DND-41 (cell line): ENCODE results near the gene GRIK2.

ENCODE experiments used
- ATAC-seq: fragments of 200-7000 bp; cut with Tn5 transposase; 3 replicates; pipeline ENCODE4 v1.9.1; 2021; ENCODE audit warnings: low read depth; ENCODE audit not compliant: insufficient read depth
- DNase-seq: peaks from one replicate; pipeline ENCODE4 v3.0.0-alpha.2; 2020
- H2AFZ ChIP-seq: 2 replicates; pipeline ENCODE4 v1.6.0; 2012; ENCODE audit warnings: low read depth, low read length
- H3K27ac ChIP-seq: 2 replicates; pipeline ENCODE4 v1.5.1; 2012; ENCODE audit warnings: low read length, inconsistent platforms
- H3K27me3 ChIP-seq: fragments of 200-600 bp; sonication (generic); 2 replicates; pipeline ENCODE4 v1.6.0; 2012; ENCODE audit warnings: low read length, mild to moderate bottlenecking, inconsistent platforms; ENCODE audit not compliant: insufficient read depth, poor library complexity
- H3K36me3 ChIP-seq: 2 replicates; pipeline ENCODE4 v1.5.1; 2012; ENCODE audit warnings: low read length, inconsistent platforms; ENCODE audit not compliant: insufficient read depth
- H3K4me1 ChIP-seq: 2 replicates; pipeline ENCODE4 v1.5.1; 2012; ENCODE audit warnings: mild to moderate bottlenecking, low read length; ENCODE audit not compliant: insufficient read depth
- H3K4me2 ChIP-seq: 2 replicates; pipeline ENCODE4 v1.6.0; 2012; ENCODE audit warnings: mild to moderate bottlenecking, moderate library complexity, low read length, inconsistent platforms; ENCODE audit not compliant: insufficient read depth
- H3K4me3 ChIP-seq, 2 experiments: fragments of 200-600 bp in 1 of 2; shearing (Covaris generic) in 1 of 2; 2 replicates each; pipeline ENCODE4 v1.5.1; 2012 to 2016; ENCODE audit warnings: inconsistent platforms in 2 of 2, low read length in 2 of 2, mild to moderate bottlenecking in 2 of 2, low read depth in 1 of 2, moderate library complexity in 1 of 2
- H3K79me2 ChIP-seq: 2 replicates; pipeline ENCODE4 v1.6.0; 2012; ENCODE audit warnings: low read length, inconsistent platforms; ENCODE audit not compliant: insufficient read depth
- H3K9ac ChIP-seq: 2 replicates; pipeline ENCODE4 v1.6.0; 2012; ENCODE audit warnings: low read depth, mild to moderate bottlenecking, inconsistent platforms, low read length, moderate library complexity
- H3K9me3 ChIP-seq: 2 replicates; pipeline ENCODE4 v1.5.1; 2012; ENCODE audit warnings: low read length, moderate library complexity, mild to moderate bottlenecking, inconsistent platforms; ENCODE audit not compliant: insufficient read depth, severe bottlenecking
- H4K20me1 ChIP-seq: 2 replicates; pipeline ENCODE4 v1.6.0; 2012; ENCODE audit warnings: low read length; ENCODE audit not compliant: insufficient read depth
- EZH2 ChIP-seq: IDR thresholded peaks from 3 replicates; pipeline ENCODE4 v1.6.1; 2012; ENCODE audit warnings: borderline replicate concordance, low read depth, mild to moderate bottlenecking, moderate library complexity, low read length, inconsistent platforms; ENCODE audit not compliant: severe bottlenecking
- TF ChIP-seq, protein P1 (sequence below): IDR thresholded peaks from 2 replicates; pipeline ENCODE4 v1.5.1; 2012; ENCODE audit warnings: borderline replicate concordance, low read length, moderate library complexity, mild to moderate bottlenecking; ENCODE audit not compliant: poor library complexity, severe bottlenecking; ENCODE audit errors: extremely low read depth

GRIK2 gene

DNA sequence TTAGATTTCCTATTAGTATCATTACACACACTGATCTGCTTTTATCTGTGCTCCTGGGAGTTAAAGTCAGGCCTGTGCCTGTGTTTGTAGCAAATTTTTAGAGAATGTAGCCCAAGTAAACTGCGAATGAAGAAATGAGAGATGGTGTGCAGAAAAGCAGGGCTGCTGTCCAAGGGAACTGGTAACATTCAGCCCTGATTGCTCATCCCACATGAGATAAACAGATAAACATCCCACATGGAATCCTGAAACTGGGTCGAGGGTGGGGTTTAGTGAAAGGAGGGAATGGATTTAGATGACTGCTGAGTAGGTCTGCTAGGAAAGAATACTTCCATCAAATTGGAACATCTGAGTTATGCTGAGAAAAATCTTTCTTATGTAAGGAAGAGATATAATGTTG, 69.1 kb downstream of the GRIK2 start:
- Histone ChIP-seq H3K36me3 (no peaks in the 10 kb centered on the region), H3K27ac (no peak overlapping the region), H3K27me3 (no peaks in the 10 kb centered on the region), H3K4me3 (no peak overlapping the region), H3K9ac (no peak overlapping the region), H3K4me2 (no peak overlapping the region), H3K79me2 (no peaks in the 10 kb centered on the region), H3K4me1 (no peaks in the 10 kb centered on the region), H3K9me3 (no peaks in the 10 kb centered on the region), H2AFZ (no peak overlapping the region), H4K20me1 (no peaks in the 10 kb centered on the region)
- DNase-seq (no peak), ATAC-seq (no peak)
- TF ChIP-seq EZH2 = no peak
- TF ChIP-seq, protein P1, sequence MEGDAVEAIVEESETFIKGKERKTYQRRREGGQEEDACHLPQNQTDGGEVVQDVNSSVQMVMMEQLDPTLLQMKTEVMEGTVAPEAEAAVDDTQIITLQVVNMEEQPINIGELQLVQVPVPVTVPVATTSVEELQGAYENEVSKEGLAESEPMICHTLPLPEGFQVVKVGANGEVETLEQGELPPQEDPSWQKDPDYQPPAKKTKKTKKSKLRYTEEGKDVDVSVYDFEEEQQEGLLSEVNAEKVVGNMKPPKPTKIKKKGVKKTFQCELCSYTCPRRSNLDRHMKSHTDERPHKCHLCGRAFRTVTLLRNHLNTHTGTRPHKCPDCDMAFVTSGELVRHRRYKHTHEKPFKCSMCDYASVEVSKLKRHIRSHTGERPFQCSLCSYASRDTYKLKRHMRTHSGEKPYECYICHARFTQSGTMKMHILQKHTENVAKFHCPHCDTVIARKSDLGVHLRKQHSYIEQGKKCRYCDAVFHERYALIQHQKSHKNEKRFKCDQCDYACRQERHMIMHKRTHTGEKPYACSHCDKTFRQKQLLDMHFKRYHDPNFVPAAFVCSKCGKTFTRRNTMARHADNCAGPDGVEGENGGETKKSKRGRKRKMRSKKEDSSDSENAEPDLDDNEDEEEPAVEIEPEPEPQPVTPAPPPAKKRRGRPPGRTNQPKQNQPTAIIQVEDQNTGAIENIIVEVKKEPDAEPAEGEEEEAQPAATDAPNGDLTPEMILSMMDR = no peak

DNA sequence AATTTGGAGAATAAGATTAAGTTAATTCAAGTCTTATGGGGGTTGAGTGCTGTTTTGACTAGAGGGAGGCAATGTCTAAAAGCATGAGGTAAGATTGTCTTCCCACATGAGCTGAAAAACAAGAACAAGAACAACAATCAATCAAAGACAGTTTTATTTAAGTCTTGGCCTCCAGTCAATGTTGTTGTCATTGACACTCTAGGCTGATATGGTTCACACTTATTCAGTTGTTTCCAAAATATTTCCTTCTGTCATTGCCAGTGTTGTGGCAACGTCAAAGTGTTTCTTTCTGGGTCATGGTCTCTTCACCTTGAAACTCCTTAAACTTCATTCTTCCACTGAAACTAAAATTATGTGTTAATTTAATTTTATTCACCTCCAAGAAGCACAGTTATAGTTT, 72.4 kb downstream of the GRIK2 start:
- Histone ChIP-seq H3K4me1 (no peaks in the 10 kb centered on the region), H3K9me3 (no peaks in the 10 kb centered on the region), H3K9ac (no peak overlapping the region)

GRCh38 chr6:101477436-101477835, 83.9 kb downstream of the GRIK2 start:
- no peak overlapping the region for H3K4me3 ChIP-seq
- no peak for TF ChIP-seq EZH2
- TF ChIP-seq, protein P1 = no peak
- DNase-seq = no peak
- H2AFZ ChIP-seq = no peak overlapping the region
- no peaks in the 10 kb centered on the region for H3K9me3 ChIP-seq
- H3K36me3 ChIP-seq = no peaks in the 10 kb centered on the region
- H4K20me1 ChIP-seq = no peaks in the 10 kb centered on the region
- ATAC-seq = no peak
- H3K9ac ChIP-seq = no peak overlapping the region
- H3K4me2 ChIP-seq = no peak overlapping the region
- H3K27me3 ChIP-seq = no peaks in the 10 kb centered on the region
- H3K79me2 ChIP-seq = no peaks in the 10 kb centered on the region
- H3K27ac ChIP-seq = no peak overlapping the region
- H3K4me1 ChIP-seq = no peaks in the 10 kb centered on the region

More for the DNA sequence above, 72.4 kb downstream of the GRIK2 start:
- Histone ChIP-seq H3K27me3 (no peaks in the 10 kb centered on the region), H2AFZ (no peak overlapping the region), H3K4me3 (no peak overlapping the region), H3K27ac (no peak overlapping the region), H3K4me2 (no peak overlapping the region), H4K20me1 (no peaks in the 10 kb centered on the region), H3K36me3 (no peaks in the 10 kb centered on the region), H3K79me2 (no peaks in the 10 kb centered on the region)
- TF ChIP-seq EZH2 = no peak
- TF ChIP-seq, protein P1 = no peak
- DNase-seq (no peak), ATAC-seq (no peak)

DNA sequence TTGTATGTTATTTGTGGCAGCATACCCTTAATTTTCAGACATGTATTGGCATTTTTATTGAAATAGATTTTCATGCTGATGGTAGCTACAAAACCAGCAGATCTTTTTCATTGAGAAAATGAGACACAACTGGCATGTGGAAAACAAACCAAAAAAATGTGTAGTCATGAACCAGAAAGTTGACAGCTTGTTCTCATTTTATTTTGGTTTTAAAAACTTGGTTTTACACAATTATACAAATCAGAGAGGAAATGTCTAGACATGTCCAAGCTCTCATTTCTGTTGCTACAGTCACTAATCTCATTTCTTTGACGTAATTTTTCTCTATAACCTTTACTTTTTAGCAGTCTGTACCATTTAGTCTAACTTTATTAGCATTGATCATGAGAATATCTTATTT, 85.4 kb downstream of the GRIK2 start:
- no peak for ATAC-seq
- TF ChIP-seq, protein P1 = no peak
- no peak for TF ChIP-seq EZH2

More for the DNA sequence above, 85.4 kb downstream of the GRIK2 start:
- no peak overlapping the region for H3K4me3 ChIP-seq
- H3K27me3 ChIP-seq = no peaks in the 10 kb centered on the region
- no peak for DNase-seq
- H3K36me3 ChIP-seq = no peaks in the 10 kb centered on the region
- no peak overlapping the region for H3K27ac ChIP-seq
- H3K9me3 ChIP-seq = no peaks in the 10 kb centered on the region
- H3K79me2 ChIP-seq = no peaks in the 10 kb centered on the region
- no peaks in the 10 kb centered on the region for H3K4me1 ChIP-seq
- no peak overlapping the region for H3K4me2 ChIP-seq
- no peak overlapping the region for H3K9ac ChIP-seq
- H4K20me1 ChIP-seq = no peaks in the 10 kb centered on the region
- no peak overlapping the region for H2AFZ ChIP-seq
